Kidney (tissue), 14 donors: ENCODE data around the gene ATP4A. TPM values are rescaled to one million over a fixed set of nuclear protein-coding genes. Genes with fewer than 3 reads are reported as not detected.

ENCODE experiments used
- DNase-seq, 5 donors: peaks; one replicate each; pipeline ENCODE4 v3.0.0-alpha.2; 2013 to 2020
- FAIRE-seq: peaks from 2 replicates; lab custom pipeline; 2012; peaks lifted over from hg19 to GRCh38; lab: Jason Lieb, UNC
- H3K27ac ChIP-seq, 2 donors: one replicate each; pipeline ENCODE4 v1.7.0; 2013; ENCODE audit warnings: low read depth in 2 of 2, low read length in 2 of 2, inconsistent platforms in 1 of 2
- H3K27me3 ChIP-seq: one replicate; pipeline ENCODE4 v1.7.1; 2013; ENCODE audit warnings: low read length, inconsistent platforms; ENCODE audit not compliant: control insufficient read depth, insufficient read depth
- H3K36me3 ChIP-seq, 3 donors: one replicate each; pipeline versions ENCODE4 v1.7.0 to v1.7.1; 2013; ENCODE audit warnings: low read length in 3 of 3, control low read depth in 1 of 3, inconsistent platforms in 1 of 3; ENCODE audit not compliant: insufficient read depth in 3 of 3, control insufficient read depth in 2 of 3
- H3K4me1 ChIP-seq, 3 donors: one replicate each; pipeline versions ENCODE4 v1.7.0 to v1.7.1; 2013; ENCODE audit warnings: low read length in 3 of 3, inconsistent platforms in 1 of 3, low read depth in 1 of 3; ENCODE audit not compliant: control insufficient read depth in 2 of 3, insufficient read depth in 2 of 3
- H3K4me3 ChIP-seq, 3 donors: one replicate each; pipeline versions ENCODE4 v1.7.0 to v1.8.1; 2013; ENCODE audit warnings: low read length in 3 of 3, control low read depth in 1 of 3, inconsistent platforms in 1 of 3
- H3K9ac ChIP-seq, 3 donors: one replicate each; pipeline versions ENCODE4 v1.7.0 to v1.7.1; 2013; ENCODE audit warnings: low read length in 3 of 3, control low read depth in 1 of 3, inconsistent platforms in 1 of 3
- H3K9me3 ChIP-seq, 3 donors: one replicate each; pipeline versions ENCODE4 v1.7.0 to v1.7.1; 2013; ENCODE audit warnings: low read length in 3 of 3, control low read depth in 1 of 3, inconsistent platforms in 1 of 3; ENCODE audit not compliant: control insufficient read depth in 2 of 3, insufficient read depth in 1 of 3
- intact Hi-C: fragments of 100-400 bp; cut with DNase I; formaldehyde crosslinking; loops from one replicate; pipeline ENCODE4 v1.11.1; 2022
- polyA plus RNA-seq: library from polyadenylated mRNA; stranded (reverse); fragments of 350-450 nt; fragmentation: Illumina TruSeq; extraction: RNeasy Lipid Tissue Mini Kit (QIAGEN cat#74804); gene quantifications from one replicate; pipeline ENCODE4 v1.2.3, GENCODE V29; 2014; ENCODE audit warnings: low read depth, low replicate concordance; ENCODE audit not compliant: insufficient read depth
- total RNA-seq: library from RNA; stranded (reverse); fragmentation: NEBNext Ultra II Directional; extraction: Animal tissue kit (Norgen Biotek cat#: 25700); gene quantifications from one replicate; pipeline ENCODE4 v1.2.1, GENCODE V29; 2021
- TF ChIP-seq, protein P1 (sequence below): IDR thresholded peaks from 3 replicates; pipeline ENCODE4 v1.5.1; 2012; ENCODE audit warnings: mild to moderate bottlenecking, moderate library complexity, borderline replicate concordance; ENCODE audit not compliant: insufficient read depth; ENCODE audit errors: extremely low read depth
- donor health status: control.
- donor health status: control.
- donor health status: control.
- donor health status: control.
- donor health status: control.
- donor health status: DM: yes; HTN: yes; CAD: no.
- donor health status: Normal renal cell carcinoma (clear cell type).

Gene ATP4A
- total and polyA plus RNA-seq, 2 donors from 2014 or later, result not detected

DNA sequence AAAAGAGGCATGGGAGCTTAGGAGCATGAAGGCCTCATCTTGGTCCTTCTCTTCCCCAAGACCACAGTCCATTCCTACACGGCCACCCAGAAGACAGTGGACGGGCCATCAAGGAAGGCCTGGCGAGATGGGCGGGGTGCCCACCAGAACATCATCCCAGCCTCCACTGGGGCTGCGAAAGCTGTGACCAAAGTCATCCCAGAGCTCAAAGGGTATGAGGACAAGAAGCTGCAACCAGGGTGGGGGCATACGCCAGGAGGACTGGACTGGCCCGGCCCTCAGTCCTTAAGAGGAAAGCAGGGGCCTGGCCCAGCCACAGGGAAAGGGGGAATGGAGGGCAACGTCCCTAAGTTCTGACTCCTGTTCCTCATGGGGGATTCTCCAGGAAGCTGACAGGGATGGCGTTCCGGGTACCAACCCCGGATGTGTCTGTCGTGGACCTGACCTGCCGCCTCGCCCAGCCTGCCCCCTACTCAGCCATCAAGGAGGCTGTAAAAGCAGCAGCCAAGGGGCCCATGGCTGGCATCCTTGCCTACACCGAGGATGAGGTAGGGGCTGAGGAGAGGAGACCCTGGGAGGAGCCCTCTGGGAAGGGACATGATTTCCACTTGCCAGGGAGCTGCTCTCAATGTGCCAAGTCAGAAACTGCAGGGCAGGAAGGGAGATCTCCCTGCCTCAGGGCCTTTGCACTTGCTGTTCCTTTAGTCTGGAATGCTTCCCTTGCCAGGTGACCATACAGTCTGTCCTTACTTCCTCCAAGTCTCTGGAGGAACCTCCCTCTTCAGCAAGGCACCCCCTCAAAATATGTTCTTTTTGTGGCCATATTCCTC lies 20.0 kb downstream of the ATP4A start:
- Histone ChIP-seq H3K9ac (no peak overlapping the region), H3K27me3 (no peaks in the 10 kb centered on the region), H3K4me1 (peaks cover 0 to 16% (median 7%) of the 10 kb centered on the region in 3 donors), H3K9me3 (no peaks in the 10 kb centered on the region), H3K27ac (no peak overlapping the region), H3K36me3 (peaks cover 0 to 3% (median 0%) of the 10 kb centered on the region in 3 donors), H3K4me3 (no peak overlapping the region)
- DNase-seq, result peak in 1 of 5 donors; percentile 70
- TF ChIP-seq, protein P1, sequence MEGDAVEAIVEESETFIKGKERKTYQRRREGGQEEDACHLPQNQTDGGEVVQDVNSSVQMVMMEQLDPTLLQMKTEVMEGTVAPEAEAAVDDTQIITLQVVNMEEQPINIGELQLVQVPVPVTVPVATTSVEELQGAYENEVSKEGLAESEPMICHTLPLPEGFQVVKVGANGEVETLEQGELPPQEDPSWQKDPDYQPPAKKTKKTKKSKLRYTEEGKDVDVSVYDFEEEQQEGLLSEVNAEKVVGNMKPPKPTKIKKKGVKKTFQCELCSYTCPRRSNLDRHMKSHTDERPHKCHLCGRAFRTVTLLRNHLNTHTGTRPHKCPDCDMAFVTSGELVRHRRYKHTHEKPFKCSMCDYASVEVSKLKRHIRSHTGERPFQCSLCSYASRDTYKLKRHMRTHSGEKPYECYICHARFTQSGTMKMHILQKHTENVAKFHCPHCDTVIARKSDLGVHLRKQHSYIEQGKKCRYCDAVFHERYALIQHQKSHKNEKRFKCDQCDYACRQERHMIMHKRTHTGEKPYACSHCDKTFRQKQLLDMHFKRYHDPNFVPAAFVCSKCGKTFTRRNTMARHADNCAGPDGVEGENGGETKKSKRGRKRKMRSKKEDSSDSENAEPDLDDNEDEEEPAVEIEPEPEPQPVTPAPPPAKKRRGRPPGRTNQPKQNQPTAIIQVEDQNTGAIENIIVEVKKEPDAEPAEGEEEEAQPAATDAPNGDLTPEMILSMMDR, result no peak
- intact Hi-C loops, result no loop called here
- no peak for FAIRE-seq

DNA sequence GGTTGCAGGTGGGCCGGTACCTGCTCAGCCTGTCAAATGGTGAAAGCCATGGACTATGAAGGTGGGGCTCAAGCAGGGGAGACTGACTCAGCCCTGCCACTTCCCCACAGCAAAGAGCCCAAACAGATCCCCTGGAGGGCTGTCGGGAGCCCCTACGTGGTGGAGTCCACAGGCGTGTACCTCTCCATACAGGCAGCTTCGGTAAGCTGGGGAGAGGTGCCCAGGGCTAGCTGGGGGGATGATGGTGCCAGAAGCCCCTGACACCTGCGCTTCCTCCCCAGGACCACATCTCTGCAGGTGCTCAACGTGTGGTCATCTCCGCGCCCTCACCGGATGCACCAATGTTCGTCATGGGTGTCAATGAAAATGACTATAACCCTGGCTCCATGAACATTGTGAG lies 21.2 kb downstream of the ATP4A start:
- Histone ChIP-seq H3K4me3 (no peak overlapping the region), H3K36me3 (peaks cover 0 to 1% (median 0%) of the 10 kb centered on the region in 3 donors), H3K27me3 (no peaks in the 10 kb centered on the region), H3K9me3 (no peaks in the 10 kb centered on the region), H3K27ac (no peak overlapping the region), H3K4me1 (peaks cover 0 to 16% (median 7%) of the 10 kb centered on the region in 3 donors), H3K9ac (no peak overlapping the region)
- peak in 1 of 5 donors; percentile 63 for DNase-seq
- intact Hi-C loops, result no loop called here
- TF ChIP-seq, protein P1, result no peak
- FAIRE-seq, result no peak

DNA sequence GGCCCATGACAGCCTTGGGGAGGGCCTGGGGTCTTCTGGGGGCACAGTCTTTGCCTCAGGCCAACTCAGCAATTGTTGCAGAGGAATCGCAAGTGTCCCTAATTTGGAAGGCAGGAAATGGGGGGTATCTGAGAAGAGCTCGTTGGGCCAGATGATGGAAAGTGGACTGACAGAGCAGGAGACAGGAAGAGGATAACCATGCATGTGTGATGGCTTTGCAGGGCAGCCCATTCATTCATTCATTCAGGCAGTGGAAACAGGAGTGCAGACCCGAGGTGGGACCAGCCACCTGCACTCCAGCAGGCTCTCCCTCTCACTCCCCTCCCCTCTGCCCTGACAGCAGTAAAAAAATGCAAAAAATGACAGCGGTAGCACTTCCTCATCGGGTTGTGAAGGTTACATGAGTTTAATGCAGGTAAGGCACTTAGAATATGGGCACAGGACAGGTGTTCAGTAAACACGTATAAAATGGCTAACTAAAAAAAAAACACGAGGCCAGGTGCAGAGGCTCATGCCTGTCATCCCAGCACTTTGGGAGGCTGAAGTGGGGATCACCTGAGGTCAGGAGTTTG lies 23.0 kb downstream of the ATP4A start:
- FAIRE-seq, result no peak
- H3K27me3 ChIP-seq, result no peaks in the 10 kb centered on the region
- H3K27ac ChIP-seq, result no peak overlapping the region
- no peak for DNase-seq
- no peaks in the 10 kb centered on the region for H3K36me3 ChIP-seq
- no peak overlapping the region for H3K4me3 ChIP-seq
- no peak overlapping the region for H3K9ac ChIP-seq
- H3K9me3 ChIP-seq, result no peaks in the 10 kb centered on the region
- TF ChIP-seq, protein P1, result no peak
- H3K4me1 ChIP-seq, result peaks cover 0 to 7% (median 6%) of the 10 kb centered on the region in 3 donors
- intact Hi-C loops, result no loop called here
